ENCODE measurements around the gene FOXO3.

GRCh38 chr6:108640104-108640503 is 79.4 kb downstream of the FOXO3 start:
- TF ChIP-seq EZH2phosphoT487 (IDR thresholded peaks at IDR 0.05; ENCODE audit: insufficient read depth, low read depth) (no peak), EZH2 (IDR thresholded peaks at IDR 0.05; ENCODE audit: insufficient read depth, poor library complexity, severe bottlenecking) (no peak)

All from GM23248 (cell line).